H1 (cell line): ENCODE results near the gene NR5A1. TPM values are rescaled to one million over a fixed set of nuclear protein-coding genes. Genes with fewer than 3 reads are reported as not detected.
A peak's percentile ranks its signal among the peaks of the same experiment; 100 is the strongest.

Experiments used
- CTCF ChIA-PET: fragments of 300-600 bp; sonication (Branson Sonifier 250); formaldehyde crosslinking; loops from one replicate; lab custom pipeline; 2021; ENCODE audit not compliant: partially characterized antibody; lab: Charles Lee
- POLR2A ChIA-PET: fragments of 300-600 bp; sonication (Branson Sonifier 250); formaldehyde crosslinking; loops from one replicate; lab custom pipeline; 2021; ENCODE audit warnings: inconsistent platforms; ENCODE audit not compliant: partially characterized antibody; lab: Charles Lee
- DNase-seq, 2 experiments: peaks; one replicate each; pipeline versions ENCODE4 v3.0.0 to v3.0.0-alpha.2; 2010 to 2022; ENCODE audit warnings: low spot score in 2 of 2, low read depth in 1 of 2, mixed read lengths in 1 of 2
- FAIRE-seq: peaks from 2 replicates; lab custom pipeline; 2011; peaks lifted over from hg19 to GRCh38; lab: Jason Lieb, UNC
- H2AFZ ChIP-seq: 2 replicates; pipeline ENCODE4 v1.8.1; 2012; ENCODE audit warnings: low read length, inconsistent platforms
- H2AK5ac ChIP-seq: 2 replicates; pipeline ENCODE4 v1.6.1; 2013; ENCODE audit warnings: low read depth, low read length
- H2BK120ac ChIP-seq: replicated peaks from 2 replicates; pipeline ENCODE3; 2013; ENCODE audit warnings: low read depth, low read length, inconsistent platforms
- H2BK12ac ChIP-seq: 2 replicates; pipeline ENCODE4 v1.6.1; 2013; ENCODE audit warnings: low read depth, low read length
- H2BK15ac ChIP-seq: 2 replicates; pipeline ENCODE4 v1.6.1; 2013; ENCODE audit warnings: low read length
- H2BK20ac ChIP-seq: 2 replicates; pipeline ENCODE4 v1.6.1; 2013; ENCODE audit warnings: low read length
- H2BK5ac ChIP-seq: 2 replicates; pipeline ENCODE4 v1.6.1; 2013; ENCODE audit warnings: low read depth, low read length
- H3K14ac ChIP-seq: 2 replicates; pipeline ENCODE4 v1.6.1; 2013; ENCODE audit warnings: inconsistent platforms; ENCODE audit not compliant: insufficient read length
- H3K18ac ChIP-seq: 2 replicates; pipeline ENCODE4 v1.6.1; 2013; ENCODE audit warnings: low read length; ENCODE audit errors: extremely low read depth
- H3K23ac ChIP-seq: 2 replicates; pipeline ENCODE4 v1.6.1; 2013; ENCODE audit warnings: inconsistent platforms; ENCODE audit not compliant: insufficient read length
- H3K23me2 ChIP-seq: 2 replicates; pipeline ENCODE4 v1.6.1; 2013; ENCODE audit warnings: low read depth, low read length
- H3K27ac ChIP-seq: 2 replicates; pipeline ENCODE4 v1.6.1; 2011; ENCODE audit warnings: low read depth, low read length, inconsistent platforms
- H3K27me3 ChIP-seq, 4 experiments: replicated peaks in 1 of 4; 1 replicate in 1 of 4; 2 replicates in 3 of 4; pipeline versions ENCODE4 v1.6.1 to v1.8.1; 2011 to 2013; ENCODE audit warnings: low read length in 3 of 4, mild to moderate bottlenecking in 3 of 4, inconsistent platforms in 2 of 4, mixed read lengths in 2 of 4, moderate library complexity in 1 of 4; ENCODE audit not compliant: control insufficient read depth in 3 of 4, insufficient read depth in 3 of 4; ENCODE audit errors: extremely low read depth in 1 of 4
- H3K36me3 ChIP-seq, 4 experiments: 2 replicates each; pipeline versions ENCODE4 v1.6.1 to v1.8.1; 2011 to 2013; ENCODE audit warnings: mild to moderate bottlenecking in 4 of 4, low read length in 3 of 4, moderate library complexity in 2 of 4, control low read depth in 1 of 4, inconsistent platforms in 1 of 4; ENCODE audit not compliant: insufficient read depth in 4 of 4, control insufficient read depth in 2 of 4
- H3K4ac ChIP-seq: replicated peaks from 2 replicates; pipeline ENCODE3; 2013; ENCODE audit warnings: low read length, low read depth, mixed read lengths, inconsistent platforms; ENCODE audit not compliant: insufficient read length
- H3K4me1 ChIP-seq, 4 experiments: replicated peaks in 1 of 4; 1 replicate in 1 of 4; 2 replicates in 3 of 4; pipeline versions ENCODE4 v1.6.1 to v1.8.1; 2011 to 2013; ENCODE audit warnings: low read length in 3 of 4, inconsistent platforms in 2 of 4, mixed read lengths in 1 of 4; ENCODE audit not compliant: insufficient read depth in 4 of 4, control insufficient read depth in 3 of 4
- H3K4me2 ChIP-seq, 2 experiments: 2 replicates each; pipeline versions ENCODE4 v1.6.1 to v1.8.1; 2011 to 2013; ENCODE audit warnings: low read depth in 2 of 2, low read length in 2 of 2, control low read depth in 1 of 2, inconsistent platforms in 1 of 2, mild to moderate bottlenecking in 1 of 2; ENCODE audit not compliant: insufficient read depth in 1 of 2
- H3K4me3 ChIP-seq, 4 experiments: fragments of 200-600, 300-600 bp in 1 of 4; sonication (generic), shearing (Covaris generic), sonication (Bioruptor Twin) in 1 of 4; 2 replicates each; pipeline versions ENCODE4 v1.5.1 to v1.8.1; 2011 to 2016; ENCODE audit warnings: low read length in 4 of 4, low read depth in 3 of 4, control low read depth in 2 of 4, inconsistent platforms in 2 of 4, mild to moderate bottlenecking in 2 of 4, mixed read lengths in 1 of 4, moderate library complexity in 1 of 4; ENCODE audit not compliant: insufficient read depth in 2 of 4; ENCODE audit errors: extremely low read depth in 1 of 4
- H3K56ac ChIP-seq: replicated peaks from 2 replicates; pipeline ENCODE3; 2013; ENCODE audit warnings: low read depth, mild to moderate bottlenecking, mixed read lengths, low read length, inconsistent platforms; ENCODE audit not compliant: insufficient read length
- H3K79me1 ChIP-seq: 2 replicates; pipeline ENCODE4 v1.6.1; 2013; ENCODE audit warnings: low read depth, low read length, control low read depth
- H3K79me2 ChIP-seq, 2 experiments: 2 replicates each; pipeline versions ENCODE4 v1.6.1 to v1.8.1; 2012 to 2013; ENCODE audit warnings: low read length in 2 of 2, mild to moderate bottlenecking in 2 of 2, inconsistent platforms in 1 of 2; ENCODE audit not compliant: insufficient read depth in 2 of 2, control insufficient read depth in 1 of 2
- H3K9ac ChIP-seq, 4 experiments: replicated peaks in 1 of 4; 1 replicate in 1 of 4; 2 replicates in 3 of 4; pipeline versions ENCODE4 v1.6.1 to v1.8.1; 2011 to 2013; ENCODE audit warnings: low read depth in 3 of 4, low read length in 3 of 4, control low read depth in 2 of 4, mild to moderate bottlenecking in 2 of 4, moderate library complexity in 2 of 4, inconsistent platforms in 1 of 4; ENCODE audit errors: extremely low read depth in 1 of 4
- H3K9me3 ChIP-seq, 2 experiments: 2 replicates each; pipeline versions ENCODE4 v1.6.1 to v1.8.1; 2012 to 2013; ENCODE audit warnings: mild to moderate bottlenecking in 2 of 2, moderate library complexity in 2 of 2, control low read depth in 1 of 2, inconsistent platforms in 1 of 2, low read depth in 1 of 2, low read length in 1 of 2, mixed read lengths in 1 of 2; ENCODE audit not compliant: insufficient read depth in 2 of 2
- H4K20me1 ChIP-seq, 2 experiments: replicated peaks in 1 of 2; 2 replicates each; pipeline versions ENCODE3 to v1.8.1; 2011 to 2013; ENCODE audit warnings: inconsistent platforms in 2 of 2, low read length in 2 of 2, mild to moderate bottlenecking in 1 of 2; ENCODE audit not compliant: insufficient read depth in 2 of 2, control insufficient read depth in 1 of 2
- H4K5ac ChIP-seq: 2 replicates; pipeline ENCODE4 v1.6.1; 2013; ENCODE audit warnings: low read length, low read depth, mixed read lengths, inconsistent platforms; ENCODE audit not compliant: insufficient read length
- H4K8ac ChIP-seq: 2 replicates; pipeline ENCODE4 v1.8.0; 2013; ENCODE audit warnings: mild to moderate bottlenecking, moderate library complexity, low read length, inconsistent platforms; ENCODE audit not compliant: insufficient read depth; ENCODE audit errors: extremely low read depth
- H4K91ac ChIP-seq: replicated peaks from 2 replicates; pipeline ENCODE3; 2013; ENCODE audit warnings: low read length, mixed read lengths, inconsistent platforms; ENCODE audit not compliant: insufficient read length
- KDM1A ChIP-seq: fragments of 200-600, 300-600 bp; sonication (generic); IDR thresholded peaks from 2 replicates; pipeline ENCODE4 v1.7.1; 2016; ENCODE audit warnings: mild to moderate bottlenecking, low read length, borderline replicate concordance
- RFX5 ChIP-seq: IDR thresholded peaks from 2 replicates; pipeline ENCODE4 v1.6.1; 2011; ENCODE audit warnings: low read depth, low read length, improper control_type of control experiment, borderline replicate concordance
- WGBS, 2 experiments: shearing (Covaris generic) in 1 of 2; methylation state at CpG; one replicate each; pipeline versions ENCODE4 v1.1.6 to v1.1.7; 2013 to 2015; ENCODE audit warnings: low lambda C conversion rate in 2 of 2, mixed read lengths in 2 of 2, inconsistent platforms in 1 of 2, low coverage in 1 of 2, missing lambda C conversion rate in 1 of 2; ENCODE audit not compliant: insufficient replicate concordance in 2 of 2, insufficient coverage in 1 of 2, insufficient read length in 1 of 2; ENCODE audit errors: extremely low coverage in 1 of 2, missing lambda C conversion rate in 1 of 2; 5-methylcytosine and 5-hydroxymethylcytosine counted together
- polyA plus RNA-seq, 7 experiments: library from polyadenylated mRNA; depleted of rRNA in 3 of 7; stranded (reverse) in 5 of 7; unstranded in 2 of 7; fragments of >200 nt in 5 of 7; fragments of 200-250 nt in 2 of 7; gene quantifications; 1 replicate in 5 of 7; 2 replicates in 1 of 7; 4 replicates in 1 of 7; pipeline versions ENCODE4 v1.2.1 to v1.2.3, GENCODE V29; 2011 to 2013; ENCODE audit warnings: missing spikeins in 2 of 7, mixed read lengths in 2 of 7
- total RNA-seq: library from RNA; stranded (reverse); fragmentation: NEBNext Ultra II Directional; extraction: Animal tissue kit (Norgen Biotek cat#: 25700); gene quantifications from 2 replicates; pipeline ENCODE4 v1.2.1, GENCODE V29; 2021

The NR5A1 gene
- total and polyA plus RNA-seq, 2 of the 8 experiments (the other 6 are each of a cell fraction or from before 2014, with no cell fraction given), result 0.29 to 0.58 TPM

- WGBS, 2 experiments, result 95% methylated on average over 2 of the region's 2 CpGs; no CpG with 5 or more reads in 1 of the 2 experiments
- H2AK5ac ChIP-seq, result no peak overlapping the region
- DNase-seq, result no peak
- no peaks in the 10 kb centered on the region for H3K23me2 ChIP-seq
- no peak overlapping the region for H2AFZ ChIP-seq
- peaks cover 0 to 4% (median 0%) of the 10 kb centered on the region in 4 experiments; a peak in 1 of 7 replicates for H3K4me1 ChIP-seq
- H3K56ac ChIP-seq, result no peak overlapping the region
- H3K14ac ChIP-seq, result no peak overlapping the region
- H2BK12ac ChIP-seq, result no peak overlapping the region
- H3K9me3 ChIP-seq, result no peaks in the 10 kb centered on the region
- no peak overlapping the region for H3K23ac ChIP-seq
- no peaks in the 10 kb centered on the region; a peak in 1 of 7 replicates for H3K27me3 ChIP-seq
- TF ChIP-seq RFX5 (no peak), KDM1A (peak; percentile 63; the same call in 1 of the 2 replicates)
- no peaks in the 10 kb centered on the region for H4K20me1 ChIP-seq
- H2BK20ac ChIP-seq, result no peak overlapping the region
- no peak overlapping the region for H3K4me3 ChIP-seq
- H3K79me1 ChIP-seq, result no peaks in the 10 kb centered on the region
- H3K18ac ChIP-seq, result no peak overlapping the region
- ChIA-PET CTCF (interaction anchor here (0.7 to 2.2 kb wide), 3 partner anchors 10 to 340 kb away, joined by 3 to 5 read pairs (median 3); partner anchors contain the start of gene PSMB7), POLR2A (no interaction called here)
- no peak overlapping the region for H2BK120ac ChIP-seq
- H3K4me2 ChIP-seq, result no peak overlapping the region
- no peaks in the 10 kb centered on the region for H3K79me2 ChIP-seq
- H3K4ac ChIP-seq, result no peak overlapping the region
- no peak overlapping the region for H4K8ac ChIP-seq
- H3K36me3 ChIP-seq, result no peaks in the 10 kb centered on the region
- no peak for FAIRE-seq
- no peak overlapping the region for H4K91ac ChIP-seq
- no peak overlapping the region for H4K5ac ChIP-seq
- H3K9ac ChIP-seq, result no peak overlapping the region
- H2BK15ac ChIP-seq, result no peak overlapping the region
- H2BK5ac ChIP-seq, result no peak overlapping the region
- H3K27ac ChIP-seq, result no peak overlapping the region
Observed at GRCh38 chr9:124443625-124444024, 63.6 kb downstream of the NR5A1 start.
